Measurements from ENCODE around the gene GPR35.

The GPR35 gene

GRCh38 chr2:240579071-240579762, 46.1 kb upstream of the GPR35 start:
- no peak overlapping the region for H3K4me3 ChIP-seq (replicated peaks in 1 of 2; ENCODE audit: low read depth in 2 of 2, low read length in 2 of 2)
- TF ChIP-seq CTCF (IDR thresholded peaks at IDR 0.05; ENCODE audit: low read depth, low read length): no peak
- DNase-seq (ENCODE audit: low read depth in 2 of 2): no peak

- no peak overlapping the region for H3K4me3 ChIP-seq (replicated peaks in 1 of 2; ENCODE audit: low read depth in 2 of 2, low read length in 2 of 2)
- no peak for TF ChIP-seq CTCF (IDR thresholded peaks at IDR 0.05; ENCODE audit: low read depth, low read length)
- peak; percentile 94 for DNase-seq (ENCODE audit: low read depth in 2 of 2)
Observed at GRCh38 chr2:240579771-240580614, 45.3 kb upstream of the GPR35 start.

GRCh38 chr2:240581811-240582210, 43.5 kb upstream of the GPR35 start:
- TF ChIP-seq CTCF (IDR thresholded peaks at IDR 0.05; ENCODE audit: low read depth, low read length): no peak
- H3K4me3 ChIP-seq (replicated peaks in 1 of 2; ENCODE audit: low read depth in 2 of 2, low read length in 2 of 2): no peak overlapping the region
- no peak for DNase-seq (ENCODE audit: low read depth in 2 of 2)

- no peak for TF ChIP-seq CTCF (IDR thresholded peaks at IDR 0.05; ENCODE audit: low read depth, low read length)
Observed at GRCh38 chr2:240582781-240583180, 42.5 kb upstream of the GPR35 start.

GRCh38 chr2:240583774-240584173, 41.5 kb upstream of the GPR35 start:
- no peak for DNase-seq (ENCODE audit: low read depth in 2 of 2)
- no peak overlapping the region for H3K4me3 ChIP-seq (replicated peaks in 1 of 2; ENCODE audit: low read depth in 2 of 2, low read length in 2 of 2)
- TF ChIP-seq CTCF (IDR thresholded peaks at IDR 0.05; ENCODE audit: low read depth, low read length): no peak

More at GRCh38 chr2:240582781-240583180, 42.5 kb upstream of the GPR35 start:
- H3K4me3 ChIP-seq (replicated peaks in 1 of 2; ENCODE audit: low read depth in 2 of 2, low read length in 2 of 2): no peak overlapping the region
- no peak for DNase-seq (ENCODE audit: low read depth in 2 of 2)

- TF ChIP-seq CTCF (IDR thresholded peaks at IDR 0.05; ENCODE audit: low read depth, low read length): no peak
- H3K4me3 ChIP-seq (replicated peaks in 1 of 2; ENCODE audit: low read depth in 2 of 2, low read length in 2 of 2): no peak overlapping the region
- peak; percentile 16 to 82 for DNase-seq (ENCODE audit: low read depth in 2 of 2)
Observed at GRCh38 chr2:240584486-240585031, 40.7 kb upstream of the GPR35 start.
